ENCODE data around the gene SMURF2. TPM values are rescaled to one million over a fixed set of nuclear protein-coding genes. Genes with fewer than 3 reads are reported as not detected.

Gene SMURF2
- total and polyA plus RNA-seq, 2 of the 4 experiments (the other 2 are of a cell fraction), result 131 to 774 TPM

- no peak overlapping the region for H3K4ac ChIP-seq (ENCODE audit: low read depth, low read length)
- H3K9me3 ChIP-seq (ENCODE audit: control insufficient read depth, insufficient read depth, low read length), result no peaks in the 10 kb centered on the region
- no peak overlapping the region for H3K27ac ChIP-seq (ENCODE audit: insufficient read depth, low read length)
- H4K8ac ChIP-seq (ENCODE audit: low read depth in 2 of 2, low read length in 2 of 2), result no peak overlapping the region
- H2BK5ac ChIP-seq (ENCODE audit: low read depth, low read length, poor library complexity, severe bottlenecking), result no peak overlapping the region
- no peak overlapping the region for H3K18ac ChIP-seq (ENCODE audit: low read depth, low read length)
- H2AK9ac ChIP-seq (replicated peaks; ENCODE audit: low read depth, low read length, poor library complexity), result no peak overlapping the region
- no peak overlapping the region for H3K9ac ChIP-seq (ENCODE audit: low read depth, low read length)
- H3K36me3 ChIP-seq (ENCODE audit: control insufficient read depth, insufficient read depth, low read length), result peaks cover 46% of the 10 kb centered on the region
- dilution Hi-C loops (cut with HindIII; ENCODE audit: low sequenced_read_pairs, unreplicated experiment) (no loop called here), intact Hi-C loops (cut with micrococcal nuclease) (no loop called here), in situ Hi-C loops (cut with MboI; ENCODE audit: low sequenced_read_pairs) (no loop called here)
- no peak overlapping the region for H3K23ac ChIP-seq (ENCODE audit: low read depth, low read length)
- BruUV-seq (replicated peaks), result no TSS peak
- TF ChIP-seq MAZ (IDR thresholded peaks at IDR 0.05; ENCODE audit: borderline replicate concordance, low read depth, low read length) (no peak), MAFK (IDR thresholded peaks at IDR 0.05; ENCODE audit: low read depth, low read length) (peak; percentile 85), MXI1 (IDR thresholded peaks at IDR 0.05; ENCODE audit: borderline replicate concordance, low read depth, low read length) (no peak)
- DNase-seq (no peak), ATAC-seq (ENCODE audit: low read depth) (no peak)
- H3K4me1 ChIP-seq (ENCODE audit: control insufficient read depth, insufficient read depth, low read length), result peaks cover 2% of the 10 kb centered on the region; the same call in 1 of the 2 replicates
- no peak overlapping the region for H2BK120ac ChIP-seq (ENCODE audit: low read depth, low read length)
- H4K91ac ChIP-seq (ENCODE audit: insufficient read depth, low read depth, low read length), result no peak overlapping the region
- no peak overlapping the region for H2BK20ac ChIP-seq (ENCODE audit: low read depth, low read length)
- POLR2A ChIA-PET (ENCODE audit: unreplicated experiment), result no interaction called here
- H3K27me3 ChIP-seq (ENCODE audit: control insufficient read depth, insufficient read depth, low read length), result no peaks in the 10 kb centered on the region
- H3K14ac ChIP-seq (replicated peaks; ENCODE audit: low read depth, low read length), result no peak overlapping the region
- CTCF ChIA-PET, result no interaction called here
- H3K4me3 ChIP-seq (ENCODE audit: insufficient read depth, low read depth, low read length), result no peak overlapping the region
- peaks cover 4% of the 10 kb centered on the region; the same call in 1 of the 2 replicates for H3K9me1 ChIP-seq (ENCODE audit: insufficient read depth, low read length)
- peaks cover 41 to 57% of the 10 kb centered on the region in 2 experiments for H3K79me1 ChIP-seq (ENCODE audit: low read depth in 1 of 2, low read length in 2 of 2)
- no CpG with 5 or more reads among the region's 2 CpGs for WGBS, 2 experiments (ENCODE audit: extremely low coverage in 2 of 2, insufficient read length in 1 of 2)
- no peak overlapping the region for H4K5ac ChIP-seq (ENCODE audit: low read depth, low read length)
- no peak overlapping the region for H3K56ac ChIP-seq (ENCODE audit: extremely low read depth, insufficient read depth, low read length)
- no peak overlapping the region for H2BK15ac ChIP-seq (ENCODE audit: low read depth, low read length)
- peaks cover 56% of the 10 kb centered on the region for H4K20me1 ChIP-seq (ENCODE audit: insufficient read depth, low read length)
- H2AK5ac ChIP-seq (ENCODE audit: low read depth, low read length), result no peak overlapping the region
- no peak overlapping the region for H3K4me2 ChIP-seq (ENCODE audit: low read depth, low read length)
- H2AFZ ChIP-seq (replicated peaks; ENCODE audit: low read length, poor library complexity), result no peak overlapping the region
These were observed 117.4 kb downstream of the SMURF2 start for GRCh38 chr17:64544742-64545141.

Data from IMR-90 (cell line).